HepG2 (cell line): ENCODE data around the gene TNFSF12. TPM values are rescaled to one million over a fixed set of nuclear protein-coding genes. Genes with fewer than 3 reads are reported as not detected.
A peak's percentile ranks its signal among the peaks of the same experiment; 100 is the strongest.

Experiments used
- GPN1 ChIP-seq: sonication (generic); formaldehyde crosslinking; IDR thresholded peaks from 2 replicates; pipeline ENCODE4 v1.5.1; 2020; ENCODE audit warnings: missing genetic modification reagents, borderline replicate concordance
- RAD21 ChIP-seq: fragments of 450-650 bp; formaldehyde crosslinking; IDR thresholded peaks from 2 replicates; pipeline ENCODE4 v1.5.0; 2020; ENCODE audit warnings: mild to moderate bottlenecking
- polyA plus RNA-seq, 8 experiments: library from polyadenylated mRNA; depleted of rRNA in 3 of 8; stranded (reverse) in 7 of 8; unstranded in 1 of 8; fragments of >200 nt; fragmentation: Illumina TruSeq in 4 of 8; extraction: Trizol in 4 of 8; gene quantifications; 2 replicates each; pipeline versions ENCODE4 v1.2.1 to v1.2.3, GENCODE V29; 2011 to 2016; ENCODE audit warnings: low read depth in 4 of 8, missing spikeins in 1 of 8, mixed read lengths in 1 of 8; ENCODE audit not compliant: insufficient read depth in 1 of 8
- total RNA-seq, 5 experiments: library from RNA; depleted of rRNA; stranded (reverse); fragments of >200 nt; fragmentation: Illumina TruSeq; extraction: Trizol; gene quantifications; 2 replicates each; pipeline ENCODE4 v1.2.3, GENCODE V29; 2016; ENCODE audit warnings: low read depth in 1 of 5
- TF ChIP-seq, protein P1 (sequence below): sonication (generic); formaldehyde crosslinking; IDR thresholded peaks from 2 replicates; pipeline ENCODE4 v1.5.1; 2020; ENCODE audit warnings: missing genetic modification reagents, mild to moderate bottlenecking, borderline replicate concordance
- TF ChIP-seq, protein P2 (sequence below): sonication (generic); formaldehyde crosslinking; IDR thresholded peaks from 2 replicates; pipeline ENCODE4 v1.8.0; 2022; ENCODE audit warnings: missing genetic modification reagents, mild to moderate bottlenecking, inconsistent platforms, borderline replicate concordance
- TF ChIP-seq, protein P3 (sequence below): sonication (generic); formaldehyde crosslinking; IDR thresholded peaks from 2 replicates; pipeline ENCODE4 v1.4.0; 2020; ENCODE audit warnings: missing genetic modification reagents, low read depth, mild to moderate bottlenecking, borderline replicate concordance

The TNFSF12 gene
- total and polyA plus RNA-seq, 2 of the 13 experiments (the other 11 are each of a cell fraction or from before 2014, with no cell fraction given): 0.93 to 7.2 TPM

GRCh38 chr17:7572588-7573323 lies 23.9 kb downstream of the TNFSF12 start (continued):
- TF ChIP-seq, protein P1, sequence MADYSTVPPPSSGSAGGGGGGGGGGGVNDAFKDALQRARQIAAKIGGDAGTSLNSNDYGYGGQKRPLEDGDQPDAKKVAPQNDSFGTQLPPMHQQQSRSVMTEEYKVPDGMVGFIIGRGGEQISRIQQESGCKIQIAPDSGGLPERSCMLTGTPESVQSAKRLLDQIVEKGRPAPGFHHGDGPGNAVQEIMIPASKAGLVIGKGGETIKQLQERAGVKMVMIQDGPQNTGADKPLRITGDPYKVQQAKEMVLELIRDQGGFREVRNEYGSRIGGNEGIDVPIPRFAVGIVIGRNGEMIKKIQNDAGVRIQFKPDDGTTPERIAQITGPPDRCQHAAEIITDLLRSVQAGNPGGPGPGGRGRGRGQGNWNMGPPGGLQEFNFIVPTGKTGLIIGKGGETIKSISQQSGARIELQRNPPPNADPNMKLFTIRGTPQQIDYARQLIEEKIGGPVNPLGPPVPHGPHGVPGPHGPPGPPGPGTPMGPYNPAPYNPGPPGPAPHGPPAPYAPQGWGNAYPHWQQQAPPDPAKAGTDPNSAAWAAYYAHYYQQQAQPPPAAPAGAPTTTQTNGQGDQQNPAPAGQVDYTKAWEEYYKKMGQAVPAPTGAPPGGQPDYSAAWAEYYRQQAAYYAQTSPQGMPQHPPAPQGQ: no peak
- TF ChIP-seq, protein P2, sequence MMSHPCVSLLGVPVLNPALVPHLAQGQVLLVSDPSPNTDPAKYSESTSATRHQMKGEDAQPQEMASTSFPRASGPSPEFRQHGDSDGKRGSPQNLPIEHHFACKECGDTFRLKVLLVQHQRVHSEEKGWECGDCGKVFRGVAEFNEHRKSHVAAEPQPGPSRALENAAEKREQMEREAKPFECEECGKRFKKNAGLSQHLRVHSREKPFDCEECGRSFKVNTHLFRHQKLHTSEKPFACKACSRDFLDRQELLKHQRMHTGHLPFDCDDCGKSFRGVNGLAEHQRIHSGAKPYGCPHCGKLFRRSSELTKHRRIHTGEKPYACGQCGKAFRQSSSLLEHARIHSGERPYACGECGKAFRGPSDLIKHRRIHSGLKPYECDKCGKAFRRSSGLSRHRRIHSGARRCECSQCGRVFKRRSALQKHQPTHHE (CRISPR knock-in tag): peak; percentile 27; the same call in 1 of the 2 replicates
- TF ChIP-seq, protein P3, sequence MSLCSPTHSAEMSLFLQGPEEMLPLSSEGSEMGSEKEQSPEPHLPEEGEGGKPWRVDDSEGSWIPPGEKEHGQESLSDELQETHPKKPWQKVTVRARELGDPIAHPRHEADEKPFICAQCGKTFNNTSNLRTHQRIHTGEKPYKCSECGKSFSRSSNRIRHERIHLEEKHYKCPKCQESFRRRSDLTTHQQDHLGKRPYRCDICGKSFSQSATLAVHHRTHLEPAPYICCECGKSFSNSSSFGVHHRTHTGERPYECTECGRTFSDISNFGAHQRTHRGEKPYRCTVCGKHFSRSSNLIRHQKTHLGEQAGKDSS (CRISPR knock-in tag): no peak
- TF ChIP-seq RAD21: no peak; the same call in none of the 2 replicates
- TF ChIP-seq GPN1 (CRISPR knock-in tag): no peak
- TF ChIP-seq, all 625 proteins: peak for 238
